Stimulated activated CD8-positive, alpha-beta memory T cell treated with anti-CD3 and anti-CD28 coated beads, Interleukin-15, amount 100 ng/mL, for 48 hours (primary cell): ENCODE measurements around the gene IER2.
"Not testable (repeated sequence)": the region's sequence is repeated elsewhere in the genome, so short reads cannot be mapped to it uniquely, and the experiment has no call there.

Experiments used
- DNase-seq, 2 donors: peaks; one replicate each; pipeline ENCODE4 v3.0.0-alpha.2; 2020; ENCODE audit warnings: low read depth in 2 of 2

The IER2 gene

GRCh38 chr19:13195678-13196077 is 45.5 kb downstream of the IER2 start:
- DNase-seq, result peak in 1 of 2 donors; percentile 21

DNA sequence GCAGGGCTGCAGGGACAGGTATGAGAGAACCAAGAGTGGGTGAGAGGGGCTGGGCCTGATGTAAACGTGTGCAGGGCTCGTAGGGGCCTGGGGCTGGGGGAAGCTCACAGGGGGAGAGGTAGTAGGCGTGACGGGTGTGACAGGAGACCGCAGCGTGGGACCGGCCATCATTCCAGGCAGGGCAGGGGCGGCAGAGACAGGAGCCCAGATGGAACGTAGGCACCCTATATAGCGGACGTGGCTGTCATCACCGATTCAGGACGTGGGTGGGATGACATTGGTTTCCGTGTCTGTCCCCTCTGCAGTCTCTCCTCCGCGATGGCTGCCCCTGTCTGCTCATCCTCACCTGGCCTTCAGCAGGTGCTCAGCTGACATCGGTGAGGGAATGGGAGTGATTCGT is 48.4 kb downstream of the IER2 start:
- no peak for DNase-seq

- DNase-seq, result not testable (repeated sequence)
These were observed 51.9 kb downstream of the IER2 start for GRCh38 chr19:13202112-13202511.
